NCI-H1694 treated with DMSO at 0.1 percent for 48 hours (cell line): ENCODE data around the gene PRR4.

Experiments used
- DNase-seq: peaks from one replicate; lab custom pipeline; 2025; lab: John Stamatoyannopoulos, UW

The PRR4 gene, protein sequence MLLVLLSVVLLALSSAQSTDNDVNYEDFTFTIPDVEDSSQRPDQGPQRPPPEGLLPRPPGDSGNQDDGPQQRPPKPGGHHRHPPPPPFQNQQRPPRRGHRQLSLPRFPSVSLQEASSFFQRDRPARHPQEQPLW

GRCh38 chr12:10849425-10849878, at the start of gene PRR4:
TSS of gene PRR4 (minus strand) at chr12:10849475. CDS start at chr12:10849437, 38 bp downstream.
- DNase-seq = no peak

DNA sequence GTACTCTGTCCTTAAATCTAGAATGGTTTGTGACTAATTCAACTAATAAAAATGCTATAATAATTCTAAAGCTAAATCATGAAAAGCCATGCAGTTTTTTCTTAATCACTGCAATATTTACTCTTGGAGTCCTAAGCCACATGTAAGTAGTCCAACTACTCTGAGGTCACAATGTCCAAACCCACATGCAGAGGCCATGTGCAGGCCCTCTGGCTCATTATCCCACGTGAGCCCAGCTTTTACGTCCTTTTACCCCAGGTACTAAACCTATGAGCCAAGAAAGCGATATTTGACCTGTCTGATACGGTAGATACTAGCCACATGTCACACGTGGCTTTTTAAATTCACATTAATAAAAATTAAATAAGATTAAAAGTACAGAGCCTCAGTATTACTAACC, 47.6 kb upstream of the PRR4 start:
- no peak for DNase-seq

- no peak for DNase-seq
Observed at GRCh38 chr12:10891937-10892336, 42.7 kb upstream of the PRR4 start.

DNA sequence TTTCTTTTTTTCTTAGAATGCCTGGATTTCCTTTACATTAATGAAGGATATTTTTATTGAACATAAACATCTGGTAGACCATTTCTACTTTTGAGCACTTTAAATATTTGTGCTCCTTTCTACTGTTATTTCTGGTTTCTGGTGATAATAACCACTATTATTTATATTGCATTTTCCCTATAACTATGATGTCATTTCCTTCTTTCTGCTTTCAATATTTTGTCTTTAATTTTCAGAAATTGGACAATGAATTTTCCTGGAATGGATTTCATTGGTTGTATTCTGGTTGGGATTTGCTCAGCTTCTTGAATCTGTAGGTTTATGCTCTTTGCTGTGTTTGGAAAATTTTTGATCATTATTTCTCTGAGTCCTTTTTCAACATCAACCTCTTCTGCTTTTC, 40.0 kb upstream of the PRR4 start:
- no peak for DNase-seq

- DNase-seq = no peak
Observed at GRCh38 chr12:10884086-10884725, 34.9 kb upstream of the PRR4 start, which contains the start of gene PRH1. TSS of gene PRH1 (minus strand) at chr12:10884255. CDS start at chr12:10884217, 38 bp downstream.

DNA sequence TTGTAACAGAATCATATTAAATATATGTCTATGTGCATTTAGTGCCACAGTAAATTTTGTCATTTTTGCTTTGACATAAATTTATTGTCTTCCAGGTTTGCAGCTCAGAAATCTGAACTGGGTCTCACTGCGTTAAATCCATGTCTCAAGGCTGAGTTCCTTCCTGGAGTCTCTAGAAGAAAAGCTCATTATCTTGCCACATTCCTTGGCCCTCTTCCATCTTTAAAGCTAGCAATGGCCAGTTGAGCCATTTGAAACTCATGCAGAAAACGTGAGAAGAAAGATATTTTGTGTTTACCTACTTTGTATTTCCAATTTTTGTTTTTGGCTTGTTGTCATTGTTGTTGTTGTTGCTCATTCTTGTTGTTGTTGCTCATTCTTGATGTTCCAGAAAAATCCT, 24.1 kb upstream of the PRR4 start:
- no peak for DNase-seq

DNA sequence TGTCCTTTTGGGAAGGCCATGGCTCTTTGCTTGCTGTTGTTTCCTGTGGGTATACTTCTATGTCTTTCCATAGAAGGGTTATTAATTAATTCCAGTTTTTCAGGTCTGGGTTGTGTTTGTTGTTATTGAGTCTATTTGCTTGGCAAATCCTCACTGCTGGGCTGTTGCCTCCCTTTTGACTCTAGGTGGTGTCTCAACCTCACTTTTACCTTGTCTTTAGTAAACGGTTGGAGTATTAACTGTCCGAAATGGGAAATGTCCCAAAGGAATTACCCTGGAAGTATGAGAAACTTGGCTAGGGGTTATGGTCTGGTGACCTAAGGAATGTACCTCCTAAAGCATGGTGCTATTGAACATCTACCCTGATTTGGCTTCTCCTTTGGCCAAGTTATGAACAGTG, 18.1 kb upstream of the PRR4 start:
- DNase-seq = no peak

GRCh38 chr12:10863512-10864218, 14.4 kb upstream of the PRR4 start:
- no peak for DNase-seq

DNA sequence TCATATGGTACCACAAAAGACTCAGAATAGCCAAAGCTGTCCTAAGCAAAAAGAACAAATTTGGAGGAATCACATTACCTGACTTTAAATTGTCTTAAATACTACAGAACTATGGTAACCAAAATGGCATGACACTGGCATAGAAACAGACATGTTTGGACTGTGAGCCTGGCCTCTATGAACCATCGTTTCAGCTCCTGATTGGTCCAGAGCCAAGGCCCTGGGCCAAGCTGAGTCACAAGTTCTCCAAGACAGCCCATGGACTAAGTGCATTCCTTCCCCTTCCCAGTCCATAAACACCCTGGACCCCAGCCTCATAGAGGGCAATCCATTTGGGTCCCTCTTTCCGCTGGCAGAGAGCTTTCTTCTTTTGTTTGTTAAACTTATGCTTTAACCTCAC, 12.1 kb upstream of the PRR4 start:
- DNase-seq = no peak

- no peak for DNase-seq
Observed at GRCh38 chr12:10855807-10856206, 6.5 kb upstream of the PRR4 start.

GRCh38 chr12:10853776-10854175, 4.5 kb upstream of the PRR4 start:
- no peak for DNase-seq

DNA sequence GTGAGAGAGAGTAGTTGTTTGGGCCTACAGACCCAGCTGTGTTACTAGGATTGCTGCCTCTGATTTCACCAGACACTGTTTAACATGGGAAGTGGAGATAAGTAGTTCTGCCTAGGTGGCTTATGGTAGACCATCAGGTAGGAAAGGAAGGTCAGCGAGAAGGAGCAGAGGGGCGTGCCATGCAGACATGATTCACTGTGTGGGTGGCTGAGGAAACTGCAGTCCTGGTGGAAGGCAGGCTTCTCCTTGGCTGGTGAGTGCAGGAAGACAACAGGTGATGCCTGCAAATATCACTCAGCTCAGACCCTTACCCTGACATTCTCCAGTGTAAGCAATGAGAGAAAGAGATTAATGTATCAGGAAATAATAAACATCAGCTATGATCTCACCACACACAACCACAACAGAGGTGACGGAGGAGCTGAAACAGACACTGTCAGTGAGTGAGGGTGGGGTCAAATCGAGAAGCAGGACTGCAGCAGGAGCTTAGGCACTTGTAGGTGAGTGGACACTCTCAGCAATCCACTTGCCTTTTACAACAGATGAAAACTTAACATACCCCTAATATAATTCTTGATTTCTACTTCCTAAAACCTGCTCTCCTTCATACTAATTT, 2.1 kb upstream of the PRR4 start:
- DNase-seq = no peak

DNA sequence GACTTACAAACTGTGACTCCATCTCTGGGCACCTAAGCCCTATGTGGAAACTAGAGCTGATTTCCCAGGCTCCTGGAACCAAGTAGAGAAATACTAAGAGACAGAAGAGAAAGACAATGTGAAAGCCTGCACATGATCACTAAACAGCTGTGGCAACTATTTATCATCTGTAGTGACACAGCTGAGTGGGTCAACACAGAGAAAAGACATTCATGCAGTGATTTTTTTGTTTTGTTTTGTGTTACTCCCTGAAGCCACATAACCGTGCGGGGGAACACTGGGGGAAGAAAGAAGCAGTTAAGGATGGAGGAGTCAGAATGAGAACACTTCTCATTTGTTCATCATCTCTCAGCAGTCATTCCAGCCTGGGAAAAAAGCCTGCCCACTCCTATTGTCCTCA, 1.5 kb downstream of the PRR4 start:
- no peak for DNase-seq

DNA sequence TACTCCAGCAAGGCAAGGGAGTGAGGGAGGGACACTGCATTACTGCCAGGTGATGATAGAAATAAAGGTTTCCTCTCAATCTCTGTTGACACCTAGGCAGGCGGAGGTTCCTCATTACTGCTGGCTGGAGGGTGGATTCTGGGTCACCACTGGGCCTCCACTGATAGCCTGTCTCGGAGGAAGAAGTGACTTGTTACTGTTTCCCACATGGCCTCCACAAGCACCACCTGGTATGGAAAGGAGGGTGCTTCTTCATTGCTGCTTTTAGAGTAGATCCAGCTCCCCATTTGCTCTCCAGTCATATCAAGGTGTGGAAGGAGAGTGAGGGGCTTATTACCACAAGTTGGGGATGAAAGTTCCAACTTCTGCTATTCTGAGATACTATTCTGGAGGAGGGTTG, 6.4 kb downstream of the PRR4 start:
- DNase-seq = no peak

- no peak for DNase-seq
Observed at GRCh38 chr12:10838461-10838860, 10.8 kb downstream of the PRR4 start.

GRCh38 chr12:10829994-10830393, 19.3 kb downstream of the PRR4 start:
- no peak for DNase-seq

DNA sequence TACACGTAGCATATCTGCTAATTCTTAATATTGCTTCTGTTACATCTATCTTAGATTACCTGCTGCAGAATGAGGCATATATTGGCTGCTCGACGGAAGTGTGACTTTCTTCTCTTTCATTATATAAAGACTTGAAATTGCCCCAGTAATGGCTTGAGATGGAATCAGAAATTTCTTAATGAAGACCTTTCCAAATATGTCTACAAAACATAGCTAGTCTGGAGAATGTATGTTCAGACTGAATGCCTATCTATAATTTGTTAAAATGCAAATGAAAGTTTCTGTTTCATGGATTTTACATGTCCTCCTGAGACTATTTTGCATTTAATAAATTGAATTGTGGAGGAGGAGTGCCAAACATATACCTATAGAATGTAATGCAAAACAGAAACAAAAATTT, 23.0 kb downstream of the PRR4 start, which contains the start of gene TAS2R10:
TAS2R10 (minus strand) TSS at position 101 of the 400 bp plus-strand sequence; CDS start at position 12, 89 bp downstream.
- no peak for DNase-seq

- DNase-seq = no peak
Observed at GRCh38 chr12:10824957-10825356, 24.3 kb downstream of the PRR4 start.

DNA sequence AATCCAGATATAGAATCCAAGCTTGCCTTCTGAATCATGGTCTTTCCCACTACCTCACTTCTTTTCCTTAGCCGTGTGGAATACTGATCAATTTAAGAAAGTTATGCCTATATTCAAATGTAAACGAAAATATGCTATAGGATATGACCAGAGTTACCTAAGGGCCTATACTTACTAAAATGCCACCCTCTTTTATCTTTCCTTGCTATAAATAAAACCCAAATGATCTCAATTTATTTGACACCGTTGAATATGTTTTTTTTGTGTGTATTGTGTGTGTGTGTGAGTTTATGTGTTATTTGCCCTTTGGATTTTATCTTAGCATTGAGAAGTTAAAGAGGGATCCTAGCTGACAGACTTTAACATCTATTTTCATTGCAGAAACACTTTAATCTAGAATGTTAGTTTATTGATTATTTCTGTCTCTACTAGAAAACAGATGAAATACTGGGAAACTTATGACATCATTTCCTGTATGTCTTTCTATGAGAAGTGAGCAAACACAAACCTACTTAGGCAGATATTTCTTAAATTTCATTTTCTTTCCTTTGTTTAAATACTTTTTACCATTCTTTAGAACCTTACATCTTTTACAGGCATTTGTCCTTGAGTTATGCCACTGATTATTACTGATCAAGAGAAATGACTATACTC, 37.3 kb downstream of the PRR4 start:
- DNase-seq = no peak

DNA sequence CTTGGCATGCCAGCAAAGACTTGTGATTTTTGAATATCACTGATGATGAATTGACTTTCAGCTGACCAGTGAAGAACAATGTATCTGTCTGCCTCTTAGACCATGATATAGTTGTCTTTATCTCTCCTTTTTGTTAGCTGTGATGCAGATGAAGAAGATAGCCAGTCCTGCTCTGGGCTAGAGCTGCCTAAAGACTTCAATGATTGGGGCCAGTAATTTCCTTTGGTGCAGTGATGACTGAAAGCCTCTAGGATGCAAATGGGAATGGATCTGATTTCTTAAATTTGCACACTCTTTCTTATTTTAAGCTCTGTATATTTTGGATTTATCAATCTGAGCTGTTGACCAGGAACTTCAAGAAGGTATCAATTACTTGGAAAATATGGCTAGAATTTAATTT, 39.2 kb downstream of the PRR4 start, which contains the start of gene TAS2R9:
TAS2R9 (minus strand) TSS at position 101 of the 400 bp plus-strand sequence; CDS start at position 8, 93 bp downstream.
- DNase-seq = no peak

DNA sequence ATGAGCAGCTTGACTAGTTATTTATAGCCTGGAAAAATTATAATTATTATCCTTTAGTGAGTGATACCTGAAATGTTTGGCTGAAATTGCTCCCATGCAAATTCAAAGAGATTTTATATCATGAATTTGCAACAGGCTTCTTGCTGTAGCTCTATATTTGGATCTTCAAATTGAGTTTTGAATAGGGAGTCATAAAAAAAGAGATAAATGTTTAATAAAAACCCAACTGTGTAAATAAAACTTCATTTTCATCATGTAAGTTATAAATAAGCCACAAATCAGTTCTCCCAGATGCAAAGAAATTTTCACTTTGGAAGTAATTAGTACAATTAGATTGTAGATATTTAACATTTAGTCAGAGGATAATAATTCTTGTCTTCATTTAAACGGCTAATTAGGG, 42.1 kb downstream of the PRR4 start, which contains the start of gene TAS2R8:
TAS2R8 (minus strand) TSS at position 101 of the 400 bp plus-strand sequence. CDS start 306 bp downstream, outside the sequence.
- no peak for DNase-seq

DNA sequence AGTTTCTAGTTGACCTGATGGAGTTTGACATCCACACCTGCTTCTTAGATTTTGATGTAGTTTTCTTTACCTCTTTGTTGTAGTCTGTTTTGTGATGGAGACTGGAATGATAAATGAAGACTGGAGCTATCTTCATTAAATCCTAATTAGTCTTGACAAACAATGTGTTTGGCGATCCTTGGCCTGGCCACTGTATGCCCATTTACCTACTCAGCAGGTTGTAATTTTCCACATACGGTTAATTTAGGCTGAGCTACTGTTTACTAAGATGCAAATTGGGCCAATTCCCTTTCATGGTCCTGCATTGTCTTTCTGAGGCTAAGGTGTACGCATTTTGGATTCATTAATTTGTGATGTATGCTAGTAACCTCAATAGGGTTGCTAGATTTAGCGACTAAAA, 46.7 kb downstream of the PRR4 start, which contains the start of gene TAS2R7:
TAS2R7 (minus strand) TSS at position 41 of the 400 bp plus-strand sequence. CDS start 57 bp downstream, outside the sequence.
- no peak for DNase-seq
